MM.1S (cell line): ENCODE measurements around the gene ITPR3.

ENCODE experiments used
- CTCF ChIP-seq: fragments of 300-600 bp; sonication (generic); IDR thresholded peaks from 2 replicates; pipeline ENCODE4 v1.5.1; 2016; ENCODE audit warnings: antibody characterized with exemption, low read length, mixed read lengths
- EZH2 ChIP-seq: fragments of 300-600 bp; sonication (generic); optimal IDR thresholded peaks from 2 replicates; pipeline ENCODE3; 2017; ENCODE audit warnings: low read depth, mild to moderate bottlenecking, antibody characterized with exemption, low read length, mixed read lengths

GRCh38 chr6:33583591-33584155, 37.4 kb upstream of the ITPR3 start:
- TF ChIP-seq CTCF: peak; percentile 31
- no peak for TF ChIP-seq EZH2
